ELR (cell line): ENCODE results near the gene CD300E.
"Not testable (repeated sequence)": the region's sequence is repeated elsewhere in the genome, so short reads cannot be mapped to it uniquely, and the experiment has no call there.

ENCODE experiments used
- DNase-seq: peaks from one replicate; pipeline ENCODE4 v3.0.0-alpha.2; 2015; ENCODE audit warnings: low read depth

CD300E gene

DNA sequence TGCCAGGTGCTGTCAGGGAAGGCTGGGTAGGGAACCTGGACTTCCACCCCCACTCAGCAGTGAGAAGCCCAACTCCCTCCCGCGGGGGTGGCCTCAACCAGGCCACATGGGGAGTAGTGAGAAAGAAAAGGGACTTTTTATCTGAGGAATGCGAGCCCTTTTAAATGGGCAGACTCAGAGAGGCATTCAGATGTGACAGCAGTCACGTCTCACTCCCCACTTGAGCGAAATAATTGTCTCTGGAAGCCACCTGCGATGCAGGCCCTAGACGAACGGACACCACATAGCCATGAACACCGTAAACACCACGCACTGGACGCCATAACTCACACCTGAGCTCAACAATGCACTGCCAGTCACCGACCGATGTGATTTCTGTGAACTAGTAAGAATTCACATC lies 11.9 kb upstream of the CD300E start:
- no peak for DNase-seq

DNA sequence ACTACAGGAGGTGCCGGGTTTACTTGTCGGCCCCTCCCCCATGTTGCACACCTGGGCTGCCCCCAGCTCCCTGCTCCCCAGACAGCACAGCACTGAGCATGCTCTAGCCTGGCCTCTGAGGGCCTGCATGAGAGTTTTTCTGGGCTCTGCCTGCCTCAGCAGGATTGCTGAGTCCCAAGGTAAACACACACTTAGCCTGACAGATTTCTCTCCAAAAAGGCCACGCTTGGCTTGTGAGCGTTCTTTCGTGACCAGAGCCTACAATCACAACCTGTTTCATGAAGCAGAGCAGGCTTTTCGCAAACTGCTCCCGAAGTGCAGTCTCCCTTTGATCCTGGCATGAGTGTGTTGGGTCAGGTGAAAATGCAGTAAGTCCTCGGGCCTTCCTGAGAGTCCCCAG lies 9.8 kb upstream of the CD300E start:
- no peak for DNase-seq

DNA sequence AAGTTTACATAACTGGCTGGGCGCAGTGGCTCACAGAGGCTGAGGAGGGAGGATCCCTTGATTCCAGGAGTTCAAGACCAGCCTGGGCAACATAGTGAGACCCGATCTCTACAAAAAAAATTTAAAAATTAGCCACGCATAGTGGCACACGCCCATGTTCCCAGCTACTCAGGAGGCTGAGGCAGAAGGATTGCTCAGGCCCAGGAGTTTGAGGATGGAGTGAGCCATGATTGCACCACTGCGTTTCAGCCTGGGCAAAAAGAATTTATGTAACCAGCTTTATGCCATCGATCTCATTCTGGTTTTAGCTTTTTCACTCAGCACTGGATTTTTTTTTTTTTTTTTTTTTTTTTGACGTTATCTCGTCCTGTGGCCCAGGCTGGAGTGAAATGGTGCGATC lies 9.1 kb upstream of the CD300E start:
- DNase-seq, result peak; percentile 22

DNA sequence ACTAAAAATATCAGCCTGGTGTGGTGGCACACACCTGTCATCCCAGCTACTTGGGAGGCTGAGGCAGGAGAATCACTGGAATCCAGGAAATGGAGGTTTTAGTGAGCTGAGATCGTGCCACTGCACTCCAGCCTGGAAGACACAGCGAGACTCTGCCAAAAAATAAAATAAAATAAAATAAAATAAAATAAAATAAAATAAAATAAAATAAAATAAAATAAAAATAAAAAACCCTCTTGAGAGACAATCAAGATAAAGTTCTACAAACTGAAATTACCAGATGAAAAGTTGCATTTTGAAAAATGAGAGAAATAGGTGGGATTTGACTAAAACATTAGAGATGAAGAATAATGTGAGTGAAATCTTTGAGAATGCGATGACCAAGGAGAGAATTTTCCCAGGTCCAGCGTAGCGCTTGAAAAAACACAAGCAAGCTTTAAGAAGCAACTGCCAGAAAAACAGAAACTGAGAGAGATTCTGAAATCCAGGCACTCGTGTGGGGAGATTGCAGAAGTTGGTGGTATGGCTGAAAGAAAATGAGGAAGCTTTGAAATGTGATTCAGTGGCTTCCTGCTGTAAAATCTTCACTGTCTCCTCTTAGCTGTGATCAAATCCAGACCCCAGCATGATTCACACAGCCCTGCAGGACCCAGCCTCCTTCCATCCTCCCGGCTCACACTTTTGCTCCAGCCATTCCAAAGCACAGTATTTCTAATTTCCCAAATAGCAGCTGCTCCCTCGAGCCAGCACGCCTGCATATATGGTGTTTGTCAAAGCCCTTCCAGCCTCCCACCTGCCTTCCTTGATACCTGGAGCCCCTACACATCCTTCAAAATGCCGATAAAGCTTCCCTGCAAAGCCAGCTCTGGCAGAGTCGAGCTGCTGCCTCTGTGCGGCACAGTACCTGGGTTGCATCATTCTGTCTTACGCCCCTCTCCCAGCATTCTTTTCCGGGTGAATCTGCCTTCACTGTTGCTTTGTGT lies 8.2 kb upstream of the CD300E start:
- DNase-seq, result peak; percentile 13

DNA sequence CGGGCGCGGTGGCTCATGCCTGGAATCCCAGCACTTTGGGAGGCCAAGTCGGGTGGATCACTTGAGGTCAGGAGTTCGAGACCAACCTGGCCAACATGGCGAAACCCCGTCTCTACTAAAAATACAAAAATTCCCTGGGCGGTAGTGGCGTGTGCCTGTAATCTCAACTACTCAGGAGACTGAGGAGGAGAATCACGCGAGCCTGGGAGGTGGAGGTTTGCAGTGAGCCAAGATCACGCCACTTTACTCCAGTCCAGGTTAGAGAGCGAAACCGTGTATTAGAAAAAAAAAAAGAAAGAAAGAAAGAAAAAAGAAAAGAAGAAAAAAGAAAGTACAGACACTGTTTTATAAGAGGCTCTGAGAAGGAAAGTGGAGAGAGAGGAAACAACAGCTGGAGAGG lies 6.7 kb upstream of the CD300E start:
- not testable (repeated sequence) for DNase-seq

DNA sequence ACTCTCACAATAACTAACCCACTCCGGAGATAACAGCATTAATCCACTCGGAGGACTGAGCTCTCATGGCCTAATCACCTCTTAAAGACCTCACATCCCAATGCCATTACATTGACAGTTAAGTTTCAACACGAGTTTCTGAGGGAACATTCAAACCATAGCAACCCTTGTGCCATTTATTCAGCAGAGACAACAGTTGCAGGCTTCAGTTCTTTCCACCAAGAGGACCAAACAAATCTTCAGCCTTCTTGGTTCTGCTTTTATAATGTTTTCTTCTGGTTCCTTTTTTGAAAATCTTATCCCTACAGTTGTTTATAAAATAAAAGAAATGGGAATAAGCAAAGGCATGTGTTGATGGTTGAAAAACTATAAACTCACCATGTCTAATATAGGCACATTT lies 2.1 kb upstream of the CD300E start:
- no peak for DNase-seq

DNA sequence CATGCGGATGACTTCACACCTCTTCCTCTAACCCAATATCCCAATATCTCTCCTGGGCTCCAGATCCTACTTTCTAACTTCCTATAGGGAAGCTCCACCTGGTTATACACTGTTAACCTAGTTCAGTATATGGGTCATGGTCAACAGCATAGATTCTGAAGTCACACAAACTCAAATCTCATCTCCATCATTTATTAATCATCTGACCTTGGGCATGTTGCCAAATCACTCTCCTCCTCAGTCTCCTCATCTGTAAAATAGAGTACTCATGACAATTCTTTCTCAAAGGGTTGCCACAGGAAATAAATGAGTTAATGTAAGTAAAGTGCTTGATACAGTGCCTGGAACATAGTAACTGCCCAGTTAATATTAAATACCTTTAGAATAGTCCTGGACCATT lies 593 bp upstream of the CD300E start:
- no peak for DNase-seq

DNA sequence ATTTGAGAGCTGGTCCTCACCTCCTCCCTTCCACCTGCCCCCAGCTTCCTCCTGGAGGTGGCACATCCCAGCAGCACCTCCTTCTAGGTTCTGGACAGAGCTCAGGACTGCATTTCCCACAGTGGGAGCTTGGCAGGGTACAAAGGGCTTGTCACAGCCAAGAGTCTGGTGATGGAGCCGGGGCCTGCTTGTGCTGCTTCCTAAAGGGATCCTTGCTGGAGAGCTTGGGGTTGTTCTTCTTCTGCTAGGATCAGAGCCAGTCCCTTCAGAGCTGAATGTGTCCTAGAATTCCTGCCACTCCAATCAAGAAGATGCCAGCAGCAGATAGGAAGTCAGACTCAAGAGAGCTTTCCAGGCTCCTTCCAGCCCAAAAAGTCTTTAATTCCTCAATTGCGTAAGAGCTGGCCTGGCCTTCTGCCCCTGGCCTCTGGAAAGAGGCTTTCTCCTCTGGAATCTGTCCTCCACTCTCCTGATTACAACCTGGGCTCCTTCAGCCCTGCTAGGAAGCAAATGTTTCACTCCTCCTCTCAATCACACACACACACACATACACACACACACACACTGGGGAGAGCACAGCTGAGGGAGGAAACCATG lies 4.4 kb downstream of the CD300E start:
- no peak for DNase-seq

DNA sequence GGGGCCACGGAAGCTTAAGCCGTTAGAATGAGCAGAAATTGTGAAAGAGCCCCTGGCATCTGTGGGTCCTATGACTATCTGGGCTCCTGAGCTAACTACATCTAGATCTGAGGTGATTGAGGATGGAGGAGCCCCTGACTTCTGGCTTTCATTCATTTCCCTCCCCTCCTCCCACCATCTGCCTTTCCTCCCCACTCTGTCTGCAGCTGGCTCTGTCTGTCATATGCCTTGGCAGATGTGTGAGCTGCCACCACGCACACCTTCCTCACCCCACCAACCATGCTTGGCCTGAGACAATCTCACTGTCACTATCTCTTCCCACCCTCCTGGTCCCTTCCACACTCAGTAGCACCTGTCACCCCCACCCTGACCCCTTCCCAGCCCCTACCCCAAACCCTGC lies 5.1 kb downstream of the CD300E start:
- DNase-seq, result no peak

DNA sequence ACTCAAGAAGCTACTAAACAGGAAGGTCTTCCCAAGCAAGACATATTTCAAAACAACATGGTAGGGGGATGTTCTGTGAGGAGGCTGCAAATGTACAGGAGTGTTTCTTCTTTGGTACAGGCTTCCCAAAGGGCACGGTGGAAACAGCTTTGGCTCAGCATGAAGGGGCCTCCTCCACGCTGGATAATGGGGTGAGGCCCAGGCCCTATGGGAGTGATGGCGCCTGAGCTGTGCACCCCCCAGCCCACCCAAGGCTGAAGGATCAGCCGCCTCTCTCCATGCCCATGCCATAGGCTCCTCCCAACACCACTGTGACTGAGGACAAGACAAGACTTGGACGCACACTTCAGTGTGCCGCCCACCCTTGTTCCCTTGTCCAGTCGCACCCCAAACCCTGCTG lies 6.8 kb downstream of the CD300E start:
- no peak for DNase-seq

DNA sequence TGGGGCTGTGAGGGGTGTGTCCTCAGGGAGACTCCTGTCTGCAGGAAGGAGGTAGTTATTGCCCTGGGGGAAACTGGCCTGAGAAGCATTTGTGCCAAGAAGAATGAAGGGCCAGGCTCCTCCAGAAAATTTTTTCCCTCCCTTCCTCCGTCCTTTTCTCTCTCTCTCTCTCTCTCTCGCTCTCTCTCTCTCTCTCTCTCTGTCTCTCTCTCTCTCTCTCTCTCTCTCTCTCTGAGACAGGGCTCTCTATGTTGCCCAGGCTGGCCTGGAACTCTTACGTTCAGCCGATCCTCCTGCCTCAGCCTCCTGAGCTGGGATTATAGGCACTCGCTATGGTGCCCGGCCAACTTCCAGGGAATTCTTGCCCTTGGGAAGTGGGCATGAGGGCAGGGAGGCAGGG lies 11.5 kb downstream of the CD300E start:
- no peak for DNase-seq

DNA sequence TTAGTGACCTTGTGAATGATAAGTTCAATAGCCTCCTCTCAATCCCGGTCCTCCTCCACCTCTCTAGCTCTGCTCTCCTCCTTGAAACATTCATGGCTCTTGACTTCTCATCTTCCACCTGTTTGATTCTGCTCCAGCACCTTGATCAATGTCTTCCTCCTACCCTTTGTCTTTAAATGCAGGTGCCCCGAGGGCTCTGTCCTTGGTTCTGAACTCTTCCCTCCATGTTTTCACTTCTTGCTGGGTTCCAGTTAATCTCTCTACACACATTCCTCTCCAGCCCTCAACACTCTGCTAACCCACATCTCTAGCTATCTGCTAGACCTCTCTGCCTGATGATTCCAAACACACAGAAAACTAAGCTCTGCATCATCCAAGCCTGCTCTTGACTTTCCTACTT lies 13.4 kb downstream of the CD300E start:
- DNase-seq, result no peak

DNA sequence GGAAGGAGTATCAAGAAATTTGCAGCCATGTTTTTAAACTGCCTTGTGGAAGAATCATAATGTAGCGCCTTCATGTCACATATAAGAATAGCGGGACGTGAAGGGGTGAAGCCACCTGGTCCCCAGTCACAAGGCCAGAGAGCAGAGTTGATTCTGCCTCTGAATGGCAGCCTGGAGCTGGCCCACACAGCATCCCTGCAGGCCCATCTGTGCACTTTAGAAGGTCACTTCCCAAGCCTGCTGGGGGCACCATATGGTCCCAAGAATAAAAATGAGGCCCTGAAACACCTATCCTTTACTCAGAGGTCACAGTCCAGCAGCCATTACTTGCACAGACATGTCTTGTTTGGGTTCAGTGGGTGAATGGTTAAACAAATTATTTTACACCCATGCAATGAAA lies 15.0 kb downstream of the CD300E start:
- DNase-seq, result no peak

DNA sequence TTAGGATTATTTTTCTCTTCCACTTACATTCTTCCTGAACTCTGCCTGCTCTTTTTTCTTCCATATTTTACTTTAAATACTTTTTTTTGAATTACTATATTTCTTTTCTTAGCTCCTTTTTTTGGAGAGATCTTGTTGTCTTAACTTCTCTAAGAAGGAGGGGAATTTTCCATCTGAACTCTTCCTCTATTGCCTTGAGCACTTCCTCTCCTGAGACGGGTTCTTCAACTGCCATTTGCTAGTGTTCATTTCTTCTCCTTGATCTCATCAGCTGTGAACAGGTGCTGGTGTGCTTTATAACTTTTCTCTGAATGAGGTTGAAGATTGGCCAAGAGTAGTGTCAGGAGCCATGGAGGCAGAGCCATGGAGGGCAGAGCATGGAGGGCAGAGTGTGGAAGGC lies 16.3 kb downstream of the CD300E start:
- no peak for DNase-seq

DNA sequence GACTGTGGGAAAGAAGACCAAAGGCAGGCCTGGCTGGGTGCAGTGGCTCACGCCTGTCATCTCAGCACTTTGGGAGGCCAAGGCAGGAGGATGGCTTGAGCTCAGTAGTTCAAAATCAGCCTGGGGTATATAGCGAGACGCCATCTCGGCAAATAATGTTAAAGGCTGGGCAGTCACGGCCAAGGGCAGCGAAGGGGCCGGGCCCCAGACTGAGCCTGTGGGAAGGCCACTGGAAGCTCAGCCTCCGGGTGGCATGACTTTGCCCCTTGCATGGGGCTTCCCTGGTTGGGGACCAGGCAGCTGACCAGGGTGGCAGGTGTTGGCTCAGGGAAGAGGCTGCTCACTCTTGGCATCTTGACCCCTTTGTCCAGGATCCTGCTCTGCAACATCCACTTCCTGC lies 17.5 kb downstream of the CD300E start:
- DNase-seq, result no peak

DNA sequence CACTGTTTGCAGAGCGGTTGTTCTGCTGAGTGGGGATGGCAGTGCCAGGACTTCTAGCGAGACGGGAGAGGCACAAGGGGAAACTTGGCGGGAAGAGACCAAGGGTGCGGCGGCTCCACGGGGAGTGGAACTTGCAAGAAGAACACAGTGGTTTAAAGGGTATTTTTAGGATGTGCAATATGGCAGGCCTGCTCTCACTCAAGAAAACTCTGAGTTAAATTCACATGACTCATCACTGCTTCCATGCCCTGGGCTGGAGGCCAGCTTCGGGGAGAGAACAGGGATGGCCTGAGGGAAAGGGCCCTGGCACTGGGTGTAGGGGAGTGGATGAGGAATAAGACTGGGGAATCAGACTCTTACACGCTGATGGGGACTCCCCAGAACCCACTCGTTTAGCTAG lies 18.2 kb downstream of the CD300E start:
- DNase-seq, result peak; percentile 72

DNA sequence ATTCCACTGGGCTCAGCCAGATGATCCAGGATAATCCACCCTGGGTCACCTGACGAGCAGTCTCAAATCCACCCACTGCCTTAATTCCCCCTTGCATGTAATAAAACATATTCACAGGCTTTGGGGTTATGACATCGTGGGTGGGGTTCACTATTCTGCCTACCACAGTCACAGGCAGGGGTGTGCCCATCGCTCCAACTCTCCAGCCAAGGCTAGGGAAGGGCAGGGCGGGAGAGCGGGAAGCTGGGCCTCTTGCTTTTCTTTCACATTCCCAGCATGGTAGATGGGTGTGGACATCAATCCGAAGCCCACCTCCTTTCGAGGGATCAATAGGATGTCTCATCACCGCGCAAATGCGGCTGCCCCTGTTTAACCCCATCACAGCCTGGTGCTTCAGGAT lies 18.8 kb downstream of the CD300E start:
- DNase-seq, result no peak

DNA sequence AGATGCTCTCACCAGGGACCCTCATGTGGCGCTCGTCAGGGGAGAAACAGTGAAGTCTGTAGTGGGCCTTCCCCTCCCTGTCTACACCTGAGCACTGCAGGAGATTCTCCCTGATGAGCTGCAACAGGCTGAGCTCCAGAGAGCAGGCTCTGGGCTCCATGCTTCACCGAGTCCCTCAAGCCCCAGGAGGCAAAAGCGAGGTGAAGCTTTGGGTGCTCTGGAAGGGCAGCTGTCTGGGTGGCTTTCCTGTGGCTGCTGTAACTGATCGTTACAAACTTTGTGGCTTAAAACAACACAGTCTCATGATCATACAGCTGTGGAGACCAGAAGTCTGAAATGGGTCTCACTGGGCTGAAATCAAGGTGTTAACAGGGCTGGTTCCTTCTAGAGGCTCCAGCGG lies 19.3 kb downstream of the CD300E start:
- DNase-seq, result no peak

DNA sequence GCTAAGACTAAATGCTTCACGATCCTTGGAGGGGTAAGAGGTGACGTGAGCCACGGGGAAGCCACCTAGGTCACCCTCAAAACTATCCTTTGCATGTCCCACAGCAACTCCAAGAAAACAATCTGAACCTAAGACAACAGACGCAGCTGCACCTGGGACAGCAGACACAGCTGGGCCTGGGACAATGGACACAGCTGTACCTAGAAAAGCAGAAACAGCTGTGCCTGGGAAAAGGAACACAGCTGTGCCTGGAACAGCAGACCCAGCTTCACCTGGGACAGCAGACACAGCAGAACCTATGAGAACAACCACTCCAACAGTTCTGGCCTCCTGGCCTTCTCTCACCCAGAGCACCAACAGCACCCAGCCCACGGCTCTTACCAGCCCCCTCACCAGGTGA lies 19.8 kb downstream of the CD300E start:
- no peak for DNase-seq

DNA sequence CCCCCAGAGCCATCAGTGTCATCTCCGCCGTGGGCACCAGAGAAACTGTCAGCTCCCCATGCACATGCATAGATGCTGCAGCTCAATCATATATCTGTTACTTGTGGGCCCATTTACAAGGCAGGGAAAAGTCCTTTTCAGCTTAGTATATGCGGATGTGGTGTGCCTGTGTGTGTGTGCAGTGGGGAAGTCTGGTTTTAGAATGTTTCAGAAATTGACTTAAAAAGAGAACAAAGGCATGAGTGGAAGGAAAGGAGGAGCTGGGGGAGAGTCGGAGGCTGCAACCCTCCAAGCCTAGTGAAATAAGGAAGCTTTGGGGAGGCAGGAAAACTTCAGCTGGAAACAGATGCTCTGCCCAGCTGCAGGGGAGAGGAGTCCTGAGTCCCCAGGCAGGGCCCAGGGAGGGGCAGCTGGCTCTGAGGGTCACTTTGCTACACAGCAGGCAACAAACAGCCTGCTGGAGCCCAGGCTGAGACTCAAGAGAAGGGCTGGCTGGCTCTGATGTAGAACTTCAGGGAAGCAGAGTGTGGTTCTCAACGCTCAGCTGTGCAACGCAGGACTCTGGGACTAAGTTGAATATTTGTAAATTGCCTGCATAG lies 20.4 kb downstream of the CD300E start:
- DNase-seq, result no peak

DNA sequence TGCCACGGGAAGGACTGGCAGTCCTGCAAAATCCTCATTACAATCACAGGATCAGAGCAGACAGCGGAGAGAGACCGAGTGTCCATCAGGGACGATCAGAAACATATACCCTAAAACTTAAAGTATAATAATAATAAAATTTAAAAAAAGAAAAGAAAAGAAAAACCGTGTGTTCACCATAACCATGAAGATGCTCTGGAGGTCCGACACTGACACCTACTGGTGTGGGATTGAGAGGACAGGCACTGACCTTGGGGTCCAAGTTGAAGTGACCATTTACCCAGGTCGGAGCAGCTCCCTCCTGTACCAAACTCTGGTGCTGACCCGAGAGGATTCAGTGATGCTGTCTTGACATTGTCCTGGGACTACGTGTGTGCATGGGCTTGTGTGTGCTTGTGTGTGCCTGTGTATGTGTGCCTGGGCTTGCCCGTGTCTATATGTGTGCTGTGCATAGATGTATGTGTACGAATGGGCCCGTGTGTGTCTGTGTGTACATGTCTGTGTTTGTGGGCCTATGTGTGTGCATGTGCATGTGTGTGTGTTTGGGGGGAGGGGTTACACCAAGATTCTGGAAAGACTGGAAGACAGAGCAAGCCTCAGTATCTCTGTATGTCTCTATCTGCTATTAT lies 21.5 kb downstream of the CD300E start:
- DNase-seq, result peak; percentile 62

DNA sequence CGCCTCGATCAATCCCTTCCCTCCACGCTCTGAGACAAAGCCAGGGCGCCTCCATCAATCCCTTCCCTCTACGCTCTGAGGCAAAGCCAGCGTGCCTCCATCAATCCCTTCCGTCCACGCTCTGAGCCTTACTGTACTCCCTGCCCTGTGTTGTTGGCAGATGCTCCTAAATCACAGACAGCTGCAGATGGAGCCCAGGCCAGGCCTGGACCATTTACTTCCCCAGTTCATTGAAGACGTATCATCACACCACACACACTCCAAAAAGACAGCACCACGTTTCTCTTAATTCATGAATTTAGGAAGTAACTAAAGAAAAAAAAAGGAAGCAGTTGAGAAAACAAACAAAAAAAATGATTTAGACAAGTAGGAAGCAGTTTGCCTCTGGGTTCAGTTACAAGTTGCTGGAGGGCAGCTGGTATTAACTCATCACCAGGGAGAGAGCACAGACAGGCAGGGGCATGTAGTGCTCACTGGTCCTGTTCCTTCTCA lies 24.0 kb downstream of the CD300E start:
- DNase-seq, result no peak

DNA sequence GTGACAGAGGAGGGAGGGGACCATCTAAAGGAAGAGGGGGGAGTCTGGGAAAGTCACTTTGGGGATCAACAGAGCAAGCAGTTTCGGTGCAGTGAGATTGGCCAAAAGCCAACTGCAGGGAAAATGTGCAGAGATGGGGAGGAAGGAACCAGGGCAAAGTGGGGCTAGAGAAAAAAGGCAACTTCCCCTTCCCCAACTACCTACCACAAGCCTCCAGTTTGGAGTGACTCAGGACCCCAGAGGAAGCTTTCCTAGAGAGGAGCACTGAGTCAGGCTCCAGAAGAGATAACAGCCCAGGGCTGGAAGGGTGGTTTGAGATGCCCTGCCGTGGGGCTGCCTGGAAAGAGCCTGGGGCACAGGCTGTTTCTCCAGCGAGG lies 24.5 kb downstream of the CD300E start:
- DNase-seq, result no peak
